GM12865 (cell line): Measurements from ENCODE around the gene STRBP.

Experiments
- DNase-seq: peaks from one replicate; pipeline ENCODE4 v3.0.0; 2010; ENCODE audit warnings: low read depth
- H3K4me3 ChIP-seq: 2 replicates; pipeline ENCODE4 v1.5.1; 2011; ENCODE audit warnings: mild to moderate bottlenecking, low read depth, low read length, control low read depth
- TF ChIP-seq, protein P1 (sequence below): IDR thresholded peaks from 2 replicates; pipeline ENCODE4 v1.5.1; 2011; ENCODE audit warnings: low read length, control low read depth, low read depth, inconsistent platforms; ENCODE audit not compliant: insufficient read depth; ENCODE audit errors: missing control alignments

The STRBP gene

DNA sequence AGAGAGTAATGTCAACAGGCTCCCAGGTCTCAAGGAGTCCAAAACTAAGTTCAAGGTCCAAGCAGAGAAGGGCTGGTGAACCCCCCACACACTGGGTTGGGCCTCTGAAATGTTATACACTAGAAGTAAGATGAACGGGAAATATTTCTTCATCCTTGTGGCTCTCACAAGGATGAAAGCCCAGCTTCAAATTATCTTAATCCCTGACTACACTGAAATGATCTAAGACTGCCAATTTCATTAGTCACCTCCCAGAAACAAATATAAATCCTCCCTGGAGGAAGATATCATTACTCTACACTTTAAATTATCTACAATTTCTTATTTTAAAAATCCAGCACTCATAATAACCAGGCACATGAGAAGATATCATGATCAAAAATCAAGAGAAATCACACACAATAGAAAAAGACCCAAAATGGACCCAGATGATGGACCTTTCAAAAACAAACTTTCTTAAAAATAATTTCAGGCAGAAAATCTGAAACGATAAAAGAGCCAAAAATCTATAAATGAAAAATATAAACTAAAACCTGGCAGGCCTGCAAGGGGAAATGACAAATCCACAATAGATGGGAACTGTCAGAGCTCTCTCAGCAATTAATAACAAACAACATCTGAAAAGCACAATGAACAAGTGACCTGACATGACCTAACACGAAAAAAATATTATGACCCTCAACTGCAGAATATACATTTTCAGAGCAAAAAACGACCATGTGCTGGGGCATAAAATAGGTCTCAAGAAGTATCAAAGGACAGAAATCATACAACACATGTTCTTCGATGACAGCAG is 117.5 kb downstream of the STRBP start:
- H3K4me3 ChIP-seq = no peak overlapping the region
- DNase-seq = no peak
- TF ChIP-seq, protein P1, sequence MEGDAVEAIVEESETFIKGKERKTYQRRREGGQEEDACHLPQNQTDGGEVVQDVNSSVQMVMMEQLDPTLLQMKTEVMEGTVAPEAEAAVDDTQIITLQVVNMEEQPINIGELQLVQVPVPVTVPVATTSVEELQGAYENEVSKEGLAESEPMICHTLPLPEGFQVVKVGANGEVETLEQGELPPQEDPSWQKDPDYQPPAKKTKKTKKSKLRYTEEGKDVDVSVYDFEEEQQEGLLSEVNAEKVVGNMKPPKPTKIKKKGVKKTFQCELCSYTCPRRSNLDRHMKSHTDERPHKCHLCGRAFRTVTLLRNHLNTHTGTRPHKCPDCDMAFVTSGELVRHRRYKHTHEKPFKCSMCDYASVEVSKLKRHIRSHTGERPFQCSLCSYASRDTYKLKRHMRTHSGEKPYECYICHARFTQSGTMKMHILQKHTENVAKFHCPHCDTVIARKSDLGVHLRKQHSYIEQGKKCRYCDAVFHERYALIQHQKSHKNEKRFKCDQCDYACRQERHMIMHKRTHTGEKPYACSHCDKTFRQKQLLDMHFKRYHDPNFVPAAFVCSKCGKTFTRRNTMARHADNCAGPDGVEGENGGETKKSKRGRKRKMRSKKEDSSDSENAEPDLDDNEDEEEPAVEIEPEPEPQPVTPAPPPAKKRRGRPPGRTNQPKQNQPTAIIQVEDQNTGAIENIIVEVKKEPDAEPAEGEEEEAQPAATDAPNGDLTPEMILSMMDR = no peak

DNA sequence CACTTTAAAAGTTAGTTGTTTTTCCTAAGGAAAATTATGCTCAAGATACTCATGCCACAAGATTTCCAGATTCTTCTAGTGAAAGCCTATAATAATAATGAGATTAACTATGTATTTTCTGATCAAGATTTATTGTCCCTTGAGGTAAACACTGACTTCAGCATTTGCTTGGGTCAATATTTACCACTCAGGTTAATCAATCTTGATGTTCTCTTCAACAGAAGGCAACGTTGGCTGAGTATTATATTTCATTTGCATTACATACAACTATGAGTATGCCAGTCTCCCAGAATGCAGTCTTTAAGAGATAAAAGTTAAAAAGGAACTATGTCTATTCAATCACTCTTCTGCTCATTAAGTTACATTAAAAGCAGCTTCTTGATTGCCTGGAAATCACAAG is 119.3 kb downstream of the STRBP start:
- TF ChIP-seq, protein P1 = no peak

DNA sequence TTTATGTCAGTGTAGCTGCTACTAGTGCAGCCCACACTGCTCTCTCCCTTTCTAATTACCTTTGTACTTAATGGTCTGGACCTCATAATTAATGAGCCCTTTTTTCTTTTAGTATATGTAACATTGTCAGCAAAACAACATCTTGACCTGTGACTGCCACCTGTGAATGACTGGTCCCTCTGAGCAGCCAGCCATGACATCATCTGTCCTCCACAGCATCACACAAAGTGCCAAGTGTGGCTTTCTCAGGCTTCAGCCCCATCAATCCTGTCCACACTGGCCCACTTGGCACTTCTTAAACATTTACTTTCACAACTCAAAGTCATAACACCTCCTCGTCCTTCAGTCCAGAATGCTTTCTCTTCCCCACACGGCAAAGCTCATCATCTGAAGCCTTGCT is 130.2 kb downstream of the STRBP start:
- TF ChIP-seq, protein P1 = no peak
- H3K4me3 ChIP-seq = no peak overlapping the region
- no peak for DNase-seq

More for the DNA sequence above, 119.3 kb downstream of the STRBP start:
- no peak for DNase-seq
- no peak overlapping the region for H3K4me3 ChIP-seq

DNA sequence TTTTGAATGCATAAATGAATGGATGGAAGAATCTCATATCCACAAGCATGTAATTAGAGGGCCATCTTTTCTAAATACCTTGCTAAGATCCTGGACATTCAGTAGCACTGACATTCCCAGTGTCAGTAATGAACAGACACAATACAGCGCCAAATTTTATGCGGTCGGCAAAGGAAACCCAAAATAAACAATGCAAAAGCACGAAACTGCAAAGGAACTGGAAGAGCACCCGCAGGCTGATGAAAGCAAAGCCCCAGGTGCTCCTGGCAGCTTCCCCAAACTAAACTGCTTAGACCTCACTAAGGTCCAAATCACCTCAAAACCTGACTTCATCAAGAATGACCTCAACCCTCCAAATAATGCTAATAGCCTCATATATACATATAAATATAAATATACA is 133.0 kb downstream of the STRBP start:
- no peak overlapping the region for H3K4me3 ChIP-seq
- TF ChIP-seq, protein P1 = no peak
- DNase-seq = no peak

DNA sequence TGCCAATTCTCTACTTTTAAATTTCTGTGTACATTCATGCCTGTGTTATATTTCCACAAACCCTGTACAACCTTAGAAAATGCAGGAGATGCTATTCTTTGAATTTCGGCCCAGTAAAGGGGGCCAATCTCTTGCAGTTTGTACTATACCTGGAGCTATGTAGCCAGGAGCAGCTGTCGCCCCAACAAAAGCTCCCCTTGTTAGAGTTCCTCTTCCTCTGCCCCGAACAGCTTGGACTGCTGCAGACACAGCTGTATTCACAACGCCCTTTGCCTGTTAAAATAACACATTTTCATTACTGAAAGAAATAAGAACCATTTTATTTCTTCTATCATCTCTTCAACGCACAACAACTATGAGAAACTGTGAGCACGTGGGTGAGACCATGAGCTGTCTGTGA is 135.7 kb downstream of the STRBP start:
- TF ChIP-seq, protein P1 = no peak
- H3K4me3 ChIP-seq = no peak overlapping the region
- no peak for DNase-seq

DNA sequence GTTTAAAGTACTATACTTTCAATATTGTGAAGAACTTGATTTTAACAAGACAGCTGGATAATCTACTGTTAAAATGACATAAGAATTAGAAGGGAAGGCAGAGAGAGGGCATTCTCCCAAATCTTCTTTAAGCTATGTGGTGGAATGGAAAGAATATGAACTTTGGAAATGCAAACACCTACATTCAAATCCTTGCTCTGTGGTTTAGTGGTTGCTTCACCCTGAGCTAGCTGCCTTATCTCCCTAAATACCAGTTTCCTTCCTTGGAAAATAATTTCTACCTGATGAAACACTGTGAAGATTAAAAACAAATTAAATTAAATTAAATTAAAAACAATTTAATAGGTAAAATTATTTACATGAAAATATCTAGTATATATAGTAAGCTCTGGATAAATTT is 136.4 kb downstream of the STRBP start:
- no peak for DNase-seq
- TF ChIP-seq, protein P1 = no peak

DNA sequence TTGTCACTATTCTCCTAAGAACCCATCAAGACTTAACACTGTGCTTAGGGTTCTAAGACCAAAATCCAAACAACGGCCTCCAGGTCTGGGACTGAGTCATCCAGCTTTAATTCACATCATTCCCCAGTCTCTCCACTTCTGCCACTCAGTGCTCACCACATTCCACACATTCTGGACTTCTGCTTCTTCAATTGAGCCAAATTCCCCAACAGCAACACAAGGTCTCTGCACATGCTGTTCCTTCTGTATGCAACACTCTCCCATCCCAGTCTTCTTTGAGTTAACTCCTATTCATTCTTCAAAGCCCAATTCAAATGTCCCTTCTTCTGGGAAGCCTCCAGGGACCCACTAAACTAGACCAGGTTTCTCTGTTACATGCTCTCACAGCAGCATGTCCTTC is 137.1 kb downstream of the STRBP start:
- TF ChIP-seq, protein P1 = no peak
- DNase-seq = no peak
- H3K4me3 ChIP-seq = no peak overlapping the region

More for the DNA sequence above, 136.4 kb downstream of the STRBP start:
- no peak overlapping the region for H3K4me3 ChIP-seq
